Measurements from ENCODE around the gene RCN1. TPM values are rescaled to one million over a fixed set of nuclear protein-coding genes. Genes with fewer than 3 reads are reported as not detected.

The RCN1 gene
- total and polyA plus RNA-seq, 2 donors from 2014 or later = 82.0 to 85.0 TPM

GRCh38 chr11:32065865-32066629 lies 24.8 kb upstream of the RCN1 start:
- Histone ChIP-seq H3K9me3 (ENCODE audit: control insufficient read depth in 2 of 3, insufficient read depth in 1 of 3, low read length in 3 of 3) (no peaks in the 10 kb centered on the region), H3K36me3 (ENCODE audit: control insufficient read depth in 2 of 3, insufficient read depth in 3 of 3, low read length in 3 of 3) (no peaks in the 10 kb centered on the region), H3K9ac (ENCODE audit: low read length in 3 of 3) (no peak overlapping the region), H3K27me3 (ENCODE audit: control insufficient read depth, insufficient read depth, low read length) (no peaks in the 10 kb centered on the region), H3K4me1 (ENCODE audit: control insufficient read depth in 2 of 3, insufficient read depth in 2 of 3, low read depth in 1 of 3, low read length in 3 of 3) (no peaks in the 10 kb centered on the region), H3K27ac (ENCODE audit: low read depth in 2 of 2, low read length in 2 of 2) (no peak overlapping the region), H3K4me3 (ENCODE audit: low read length in 3 of 3) (no peak overlapping the region)
- DNase-seq (no peak), FAIRE-seq (no peak)
- intact Hi-C loops (cut with DNase I) = no loop called here
- TF ChIP-seq CTCF (IDR thresholded peaks at IDR 0.05; ENCODE audit: borderline replicate concordance, extremely low read depth, insufficient read depth) = no peak

DNA sequence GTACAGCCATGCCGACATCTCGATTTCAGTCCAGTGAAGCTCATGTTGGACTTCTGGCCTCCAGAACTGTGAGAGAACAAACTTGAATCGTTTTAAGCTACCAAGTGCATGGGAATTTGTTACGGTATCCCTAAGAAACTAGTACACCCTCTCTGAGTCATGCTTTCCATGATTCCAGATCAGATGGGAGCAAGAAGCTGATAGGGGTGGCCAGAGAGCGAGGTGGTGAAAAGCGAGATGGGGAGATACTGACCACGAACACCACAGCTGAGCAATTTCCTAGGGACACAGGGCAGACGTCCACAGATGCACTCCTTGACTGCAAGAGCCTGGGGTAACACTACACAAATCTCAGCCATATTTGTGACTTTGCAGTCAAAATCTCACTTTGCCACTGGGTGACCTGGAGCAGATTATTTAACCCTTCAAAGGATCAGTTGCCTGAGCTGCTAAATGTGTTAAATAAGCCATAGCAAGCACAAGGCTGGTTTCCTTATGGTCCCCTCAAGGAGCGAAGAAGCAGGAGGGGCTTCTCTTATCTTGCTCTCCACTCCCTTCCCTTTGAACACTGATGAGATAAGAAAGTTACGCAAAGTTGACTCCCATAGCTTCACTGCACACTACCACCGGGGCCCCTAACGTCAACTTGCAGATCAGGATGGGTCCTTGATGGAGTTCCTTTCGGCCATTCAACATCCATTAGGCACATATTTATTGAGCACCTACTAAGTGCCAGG lies 22.6 kb upstream of the RCN1 start:
- DNase-seq (no peak), FAIRE-seq (no peak)
- H3K4me3 ChIP-seq (ENCODE audit: low read length in 3 of 3) = no peak overlapping the region
- no peaks in the 10 kb centered on the region for H3K9me3 ChIP-seq (ENCODE audit: control insufficient read depth in 2 of 3, insufficient read depth in 1 of 3, low read length in 3 of 3)
- H3K27ac ChIP-seq (ENCODE audit: low read depth in 2 of 2, low read length in 2 of 2) = no peak overlapping the region
- intact Hi-C loops (cut with DNase I) = no loop called here
- no peaks in the 10 kb centered on the region for H3K36me3 ChIP-seq (ENCODE audit: control insufficient read depth in 2 of 3, insufficient read depth in 3 of 3, low read length in 3 of 3)
- TF ChIP-seq CTCF (IDR thresholded peaks at IDR 0.05; ENCODE audit: borderline replicate concordance, extremely low read depth, insufficient read depth) = no peak
- no peaks in the 10 kb centered on the region for H3K4me1 ChIP-seq (ENCODE audit: control insufficient read depth in 2 of 3, insufficient read depth in 2 of 3, low read depth in 1 of 3, low read length in 3 of 3)
- no peak overlapping the region for H3K9ac ChIP-seq (ENCODE audit: low read length in 3 of 3)
- H3K27me3 ChIP-seq (ENCODE audit: control insufficient read depth, insufficient read depth, low read length) = no peaks in the 10 kb centered on the region

GRCh38 chr11:32069361-32070058 lies 21.4 kb upstream of the RCN1 start:
- H3K36me3 ChIP-seq (ENCODE audit: control insufficient read depth in 2 of 3, insufficient read depth in 3 of 3, low read length in 3 of 3) = no peaks in the 10 kb centered on the region
- DNase-seq (no peak), FAIRE-seq (no peak)
- no peaks in the 10 kb centered on the region for H3K4me1 ChIP-seq (ENCODE audit: control insufficient read depth in 2 of 3, insufficient read depth in 2 of 3, low read depth in 1 of 3, low read length in 3 of 3)
- intact Hi-C loops (cut with DNase I) = no loop called here
- no peaks in the 10 kb centered on the region for H3K27me3 ChIP-seq (ENCODE audit: control insufficient read depth, insufficient read depth, low read length)
- TF ChIP-seq CTCF (IDR thresholded peaks at IDR 0.05; ENCODE audit: borderline replicate concordance, extremely low read depth, insufficient read depth) = no peak
- H3K27ac ChIP-seq (ENCODE audit: low read depth in 2 of 2, low read length in 2 of 2) = no peak overlapping the region
- no peak overlapping the region for H3K9ac ChIP-seq (ENCODE audit: low read length in 3 of 3)
- no peaks in the 10 kb centered on the region for H3K9me3 ChIP-seq (ENCODE audit: control insufficient read depth in 2 of 3, insufficient read depth in 1 of 3, low read length in 3 of 3)
- no peak overlapping the region for H3K4me3 ChIP-seq (ENCODE audit: low read length in 3 of 3)

All from kidney (tissue), 14 donors.